Bronchial epithelial cell (primary cell): Measurements from ENCODE around the gene MOBP. TPM values are rescaled to one million over a fixed set of nuclear protein-coding genes. Genes with fewer than 3 reads are reported as not detected.
"Not testable (repeated sequence)": the region's sequence is repeated elsewhere in the genome, so short reads cannot be mapped to it uniquely, and the experiment has no call there.

Source experiments
- DNase-seq: peaks from one replicate; pipeline ENCODE4 v3.0.0-alpha.2; 2010; ENCODE audit warnings: low read depth
- FAIRE-seq: peaks from 2 replicates; lab custom pipeline; 2011; peaks lifted over from hg19 to GRCh38; lab: Jason Lieb, UNC
- H3K27me3 ChIP-seq: 2 replicates; pipeline ENCODE4 v1.5.1; 2011; ENCODE audit warnings: low read length; ENCODE audit not compliant: control insufficient read depth, insufficient read depth
- H3K36me3 ChIP-seq: 2 replicates; pipeline ENCODE4 v1.5.1; 2011; ENCODE audit warnings: low read length; ENCODE audit not compliant: control insufficient read depth, insufficient read depth
- H3K4me3 ChIP-seq: 2 replicates; pipeline ENCODE4 v1.5.1; 2011; ENCODE audit warnings: mild to moderate bottlenecking, low read depth, low read length, control low read depth
- total RNA-seq: library from RNA; depleted of rRNA; stranded (reverse); fragments of >200 nt; gene quantifications from 2 replicates; pipeline ENCODE4 v1.2.1, GENCODE V29; 2014
- TF ChIP-seq, protein P1 (sequence below): IDR thresholded peaks from 2 replicates; pipeline ENCODE4 v1.5.1; 2011; ENCODE audit warnings: mild to moderate bottlenecking, moderate library complexity, low read length, control low read depth, inconsistent platforms; ENCODE audit not compliant: insufficient read depth, severe bottlenecking

The MOBP gene
- total RNA-seq, 1 donor from 2014 or later = not detected

- TF ChIP-seq, protein P1, sequence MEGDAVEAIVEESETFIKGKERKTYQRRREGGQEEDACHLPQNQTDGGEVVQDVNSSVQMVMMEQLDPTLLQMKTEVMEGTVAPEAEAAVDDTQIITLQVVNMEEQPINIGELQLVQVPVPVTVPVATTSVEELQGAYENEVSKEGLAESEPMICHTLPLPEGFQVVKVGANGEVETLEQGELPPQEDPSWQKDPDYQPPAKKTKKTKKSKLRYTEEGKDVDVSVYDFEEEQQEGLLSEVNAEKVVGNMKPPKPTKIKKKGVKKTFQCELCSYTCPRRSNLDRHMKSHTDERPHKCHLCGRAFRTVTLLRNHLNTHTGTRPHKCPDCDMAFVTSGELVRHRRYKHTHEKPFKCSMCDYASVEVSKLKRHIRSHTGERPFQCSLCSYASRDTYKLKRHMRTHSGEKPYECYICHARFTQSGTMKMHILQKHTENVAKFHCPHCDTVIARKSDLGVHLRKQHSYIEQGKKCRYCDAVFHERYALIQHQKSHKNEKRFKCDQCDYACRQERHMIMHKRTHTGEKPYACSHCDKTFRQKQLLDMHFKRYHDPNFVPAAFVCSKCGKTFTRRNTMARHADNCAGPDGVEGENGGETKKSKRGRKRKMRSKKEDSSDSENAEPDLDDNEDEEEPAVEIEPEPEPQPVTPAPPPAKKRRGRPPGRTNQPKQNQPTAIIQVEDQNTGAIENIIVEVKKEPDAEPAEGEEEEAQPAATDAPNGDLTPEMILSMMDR = no peak
- Histone ChIP-seq H3K36me3 (no peaks in the 10 kb centered on the region), H3K4me3 (no peak overlapping the region), H3K27me3 (no peaks in the 10 kb centered on the region)
- DNase-seq = no peak
- FAIRE-seq = no peak
Measured at GRCh38 chr3:39453134-39453533, 14.3 kb upstream of the MOBP start.

DNA sequence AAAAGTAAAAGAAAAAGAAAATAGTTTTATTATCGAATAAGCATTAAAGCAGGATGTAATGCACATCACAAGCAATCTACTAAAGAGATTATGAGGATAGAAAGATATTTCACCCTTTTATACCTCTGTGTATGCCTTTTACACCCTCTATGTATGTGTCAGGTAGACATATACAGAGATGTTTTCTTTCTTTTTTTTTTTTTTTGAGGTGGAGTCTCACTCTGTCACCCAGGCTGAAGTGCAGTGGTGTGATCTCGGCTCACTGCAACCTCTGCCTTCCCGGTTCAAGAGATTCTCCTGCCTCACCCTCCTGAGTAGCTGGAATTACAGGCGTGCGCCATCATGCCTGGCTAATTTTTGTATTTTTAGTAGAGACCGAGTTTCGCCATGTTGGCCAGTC is 13.6 kb upstream of the MOBP start:
- not testable (repeated sequence) for H3K27me3 ChIP-seq, FAIRE-seq

GRCh38 chr3:39454591-39455217 is 12.8 kb upstream of the MOBP start:
- TF ChIP-seq, protein P1 = no peak
- Histone ChIP-seq H3K36me3 (no peaks in the 10 kb centered on the region), H3K27me3 (no peaks in the 10 kb centered on the region), H3K4me3 (no peak overlapping the region)
- DNase-seq (no peak), FAIRE-seq (no peak)

More for the DNA sequence above, 13.6 kb upstream of the MOBP start:
- H3K4me3 ChIP-seq, H3K36me3 ChIP-seq, DNase-seq: not testable (repeated sequence)

- no peak for FAIRE-seq
- Histone ChIP-seq H3K36me3 (no peaks in the 10 kb centered on the region), H3K27me3 (no peaks in the 10 kb centered on the region), H3K4me3 (no peak overlapping the region)
- TF ChIP-seq, protein P1 = no peak
- DNase-seq = no peak
Measured at GRCh38 chr3:39456159-39456558, 11.3 kb upstream of the MOBP start.

GRCh38 chr3:39457361-39457760 is 10.1 kb upstream of the MOBP start:
- no peak overlapping the region for H3K4me3 ChIP-seq
- FAIRE-seq = no peak

GRCh38 chr3:39458579-39458978 is 8.9 kb upstream of the MOBP start:
- not testable (repeated sequence) for DNase-seq, FAIRE-seq, H3K4me3 ChIP-seq, H3K36me3 ChIP-seq, H3K27me3 ChIP-seq

More at GRCh38 chr3:39457361-39457760, 10.1 kb upstream of the MOBP start:
- TF ChIP-seq, protein P1 = no peak
- Histone ChIP-seq H3K27me3 (no peaks in the 10 kb centered on the region), H3K36me3 (no peaks in the 10 kb centered on the region)
- DNase-seq = no peak

- DNase-seq = no peak
- no peak overlapping the region for H3K4me3 ChIP-seq
- no peaks in the 10 kb centered on the region for H3K36me3 ChIP-seq
- FAIRE-seq = no peak
- TF ChIP-seq, protein P1 = no peak
- no peaks in the 10 kb centered on the region for H3K27me3 ChIP-seq
Measured at GRCh38 chr3:39460677-39461076, 6.8 kb upstream of the MOBP start.
